HG02970 (cell line): ENCODE data around the gene CAMK2B.

Experiments used
- ATAC-seq: cut with Tn5 transposase; IDR thresholded peaks from one replicate; pipeline ENCODE4 v1.9.1; 2021; ENCODE audit warnings: mild to moderate bottlenecking, moderate library complexity, moderate number of reproducible peaks; ENCODE audit not compliant: unreplicated experiment, low FRiP score

The CAMK2B gene

GRCh38 chr7:44277391-44277790 is 48.0 kb downstream of the CAMK2B start:
- ATAC-seq = no peak

- ATAC-seq = no peak
Observed at GRCh38 chr7:44276571-44277221, 48.7 kb downstream of the CAMK2B start.

GRCh38 chr7:44275957-44276570 is 49.3 kb downstream of the CAMK2B start:
- ATAC-seq = no peak

- no peak for ATAC-seq
Observed at GRCh38 chr7:44275146-44275545, 50.2 kb downstream of the CAMK2B start.

GRCh38 chr7:44274623-44274975 is 50.8 kb downstream of the CAMK2B start:
- ATAC-seq = no peak

GRCh38 chr7:44273681-44274622 is 51.4 kb downstream of the CAMK2B start:
- no peak for ATAC-seq

- ATAC-seq = no peak
Observed at GRCh38 chr7:44272981-44273380, 52.4 kb downstream of the CAMK2B start.

- ATAC-seq = no peak
Observed at GRCh38 chr7:44272456-44272855, 52.9 kb downstream of the CAMK2B start.

- ATAC-seq = no peak
Observed at GRCh38 chr7:44269943-44270493, 55.4 kb downstream of the CAMK2B start.

GRCh38 chr7:44269417-44269816 is 56.0 kb downstream of the CAMK2B start:
- ATAC-seq = no peak

- no peak for ATAC-seq
Observed at GRCh38 chr7:44268671-44269070, 56.7 kb downstream of the CAMK2B start.

- ATAC-seq = no peak
Observed at GRCh38 chr7:44267719-44268421, 57.5 kb downstream of the CAMK2B start.

GRCh38 chr7:44267178-44267577 is 58.2 kb downstream of the CAMK2B start:
- ATAC-seq = no peak

- ATAC-seq = no peak
Observed at GRCh38 chr7:44266526-44266925, 58.9 kb downstream of the CAMK2B start.

- ATAC-seq = no peak
Observed at GRCh38 chr7:44265728-44266127, 59.7 kb downstream of the CAMK2B start.

GRCh38 chr7:44264221-44264931 is 61.0 kb downstream of the CAMK2B start:
- no peak for ATAC-seq

- ATAC-seq = no peak
Observed at GRCh38 chr7:44263326-44264082, 61.9 kb downstream of the CAMK2B start.

- no peak for ATAC-seq
Observed at GRCh38 chr7:44262031-44262430, 63.4 kb downstream of the CAMK2B start.

- no peak for ATAC-seq
Observed at GRCh38 chr7:44261240-44261639, 64.2 kb downstream of the CAMK2B start.
